H1 (cell line): ENCODE results near the gene CAMK2B. TPM values are rescaled to one million over a fixed set of nuclear protein-coding genes. Genes with fewer than 3 reads are reported as not detected.

Experiments used
- CTCF ChIA-PET: fragments of 300-600 bp; sonication (Branson Sonifier 250); formaldehyde crosslinking; loops from one replicate; lab custom pipeline; 2021; ENCODE audit not compliant: partially characterized antibody; lab: Charles Lee
- POLR2A ChIA-PET: fragments of 300-600 bp; sonication (Branson Sonifier 250); formaldehyde crosslinking; loops from one replicate; lab custom pipeline; 2021; ENCODE audit warnings: inconsistent platforms; ENCODE audit not compliant: partially characterized antibody; lab: Charles Lee
- DNase-seq, 2 experiments: peaks; one replicate each; pipeline versions ENCODE4 v3.0.0 to v3.0.0-alpha.2; 2010 to 2022; ENCODE audit warnings: low spot score in 2 of 2, low read depth in 1 of 2, mixed read lengths in 1 of 2
- FAIRE-seq: peaks from 2 replicates; lab custom pipeline; 2011; peaks lifted over from hg19 to GRCh38; lab: Jason Lieb, UNC
- H2AFZ ChIP-seq: 2 replicates; pipeline ENCODE4 v1.8.1; 2012; ENCODE audit warnings: low read length, inconsistent platforms
- H2AK5ac ChIP-seq: 2 replicates; pipeline ENCODE4 v1.6.1; 2013; ENCODE audit warnings: low read depth, low read length
- H2BK120ac ChIP-seq: replicated peaks from 2 replicates; pipeline ENCODE3; 2013; ENCODE audit warnings: low read depth, low read length, inconsistent platforms
- H2BK12ac ChIP-seq: 2 replicates; pipeline ENCODE4 v1.6.1; 2013; ENCODE audit warnings: low read depth, low read length
- H2BK15ac ChIP-seq: 2 replicates; pipeline ENCODE4 v1.6.1; 2013; ENCODE audit warnings: low read length
- H2BK20ac ChIP-seq: 2 replicates; pipeline ENCODE4 v1.6.1; 2013; ENCODE audit warnings: low read length
- H2BK5ac ChIP-seq: 2 replicates; pipeline ENCODE4 v1.6.1; 2013; ENCODE audit warnings: low read depth, low read length
- H3K14ac ChIP-seq: 2 replicates; pipeline ENCODE4 v1.6.1; 2013; ENCODE audit warnings: inconsistent platforms; ENCODE audit not compliant: insufficient read length
- H3K18ac ChIP-seq: 2 replicates; pipeline ENCODE4 v1.6.1; 2013; ENCODE audit warnings: low read length; ENCODE audit errors: extremely low read depth
- H3K23ac ChIP-seq: 2 replicates; pipeline ENCODE4 v1.6.1; 2013; ENCODE audit warnings: inconsistent platforms; ENCODE audit not compliant: insufficient read length
- H3K23me2 ChIP-seq: 2 replicates; pipeline ENCODE4 v1.6.1; 2013; ENCODE audit warnings: low read depth, low read length
- H3K27ac ChIP-seq: 2 replicates; pipeline ENCODE4 v1.6.1; 2011; ENCODE audit warnings: low read depth, low read length, inconsistent platforms
- H3K27me3 ChIP-seq, 4 experiments: replicated peaks in 1 of 4; 1 replicate in 1 of 4; 2 replicates in 3 of 4; pipeline versions ENCODE4 v1.6.1 to v1.8.1; 2011 to 2013; ENCODE audit warnings: low read length in 3 of 4, mild to moderate bottlenecking in 3 of 4, inconsistent platforms in 2 of 4, mixed read lengths in 2 of 4, moderate library complexity in 1 of 4; ENCODE audit not compliant: control insufficient read depth in 3 of 4, insufficient read depth in 3 of 4; ENCODE audit errors: extremely low read depth in 1 of 4
- H3K36me3 ChIP-seq, 4 experiments: 2 replicates each; pipeline versions ENCODE4 v1.6.1 to v1.8.1; 2011 to 2013; ENCODE audit warnings: mild to moderate bottlenecking in 4 of 4, low read length in 3 of 4, moderate library complexity in 2 of 4, control low read depth in 1 of 4, inconsistent platforms in 1 of 4; ENCODE audit not compliant: insufficient read depth in 4 of 4, control insufficient read depth in 2 of 4
- H3K4ac ChIP-seq: replicated peaks from 2 replicates; pipeline ENCODE3; 2013; ENCODE audit warnings: low read length, low read depth, mixed read lengths, inconsistent platforms; ENCODE audit not compliant: insufficient read length
- H3K4me1 ChIP-seq, 4 experiments: replicated peaks in 1 of 4; 1 replicate in 1 of 4; 2 replicates in 3 of 4; pipeline versions ENCODE4 v1.6.1 to v1.8.1; 2011 to 2013; ENCODE audit warnings: low read length in 3 of 4, inconsistent platforms in 2 of 4, mixed read lengths in 1 of 4; ENCODE audit not compliant: insufficient read depth in 4 of 4, control insufficient read depth in 3 of 4
- H3K4me2 ChIP-seq, 2 experiments: 2 replicates each; pipeline versions ENCODE4 v1.6.1 to v1.8.1; 2011 to 2013; ENCODE audit warnings: low read depth in 2 of 2, low read length in 2 of 2, control low read depth in 1 of 2, inconsistent platforms in 1 of 2, mild to moderate bottlenecking in 1 of 2; ENCODE audit not compliant: insufficient read depth in 1 of 2
- H3K4me3 ChIP-seq, 4 experiments: fragments of 200-600, 300-600 bp in 1 of 4; sonication (generic), shearing (Covaris generic), sonication (Bioruptor Twin) in 1 of 4; 2 replicates each; pipeline versions ENCODE4 v1.5.1 to v1.8.1; 2011 to 2016; ENCODE audit warnings: low read length in 4 of 4, low read depth in 3 of 4, control low read depth in 2 of 4, inconsistent platforms in 2 of 4, mild to moderate bottlenecking in 2 of 4, mixed read lengths in 1 of 4, moderate library complexity in 1 of 4; ENCODE audit not compliant: insufficient read depth in 2 of 4; ENCODE audit errors: extremely low read depth in 1 of 4
- H3K56ac ChIP-seq: replicated peaks from 2 replicates; pipeline ENCODE3; 2013; ENCODE audit warnings: low read depth, mild to moderate bottlenecking, mixed read lengths, low read length, inconsistent platforms; ENCODE audit not compliant: insufficient read length
- H3K79me1 ChIP-seq: 2 replicates; pipeline ENCODE4 v1.6.1; 2013; ENCODE audit warnings: low read depth, low read length, control low read depth
- H3K79me2 ChIP-seq, 2 experiments: 2 replicates each; pipeline versions ENCODE4 v1.6.1 to v1.8.1; 2012 to 2013; ENCODE audit warnings: low read length in 2 of 2, mild to moderate bottlenecking in 2 of 2, inconsistent platforms in 1 of 2; ENCODE audit not compliant: insufficient read depth in 2 of 2, control insufficient read depth in 1 of 2
- H3K9ac ChIP-seq, 4 experiments: replicated peaks in 1 of 4; 1 replicate in 1 of 4; 2 replicates in 3 of 4; pipeline versions ENCODE4 v1.6.1 to v1.8.1; 2011 to 2013; ENCODE audit warnings: low read depth in 3 of 4, low read length in 3 of 4, control low read depth in 2 of 4, mild to moderate bottlenecking in 2 of 4, moderate library complexity in 2 of 4, inconsistent platforms in 1 of 4; ENCODE audit errors: extremely low read depth in 1 of 4
- H3K9me3 ChIP-seq, 2 experiments: 2 replicates each; pipeline versions ENCODE4 v1.6.1 to v1.8.1; 2012 to 2013; ENCODE audit warnings: mild to moderate bottlenecking in 2 of 2, moderate library complexity in 2 of 2, control low read depth in 1 of 2, inconsistent platforms in 1 of 2, low read depth in 1 of 2, low read length in 1 of 2, mixed read lengths in 1 of 2; ENCODE audit not compliant: insufficient read depth in 2 of 2
- H4K20me1 ChIP-seq, 2 experiments: replicated peaks in 1 of 2; 2 replicates each; pipeline versions ENCODE3 to v1.8.1; 2011 to 2013; ENCODE audit warnings: inconsistent platforms in 2 of 2, low read length in 2 of 2, mild to moderate bottlenecking in 1 of 2; ENCODE audit not compliant: insufficient read depth in 2 of 2, control insufficient read depth in 1 of 2
- H4K5ac ChIP-seq: 2 replicates; pipeline ENCODE4 v1.6.1; 2013; ENCODE audit warnings: low read length, low read depth, mixed read lengths, inconsistent platforms; ENCODE audit not compliant: insufficient read length
- H4K8ac ChIP-seq: 2 replicates; pipeline ENCODE4 v1.8.0; 2013; ENCODE audit warnings: mild to moderate bottlenecking, moderate library complexity, low read length, inconsistent platforms; ENCODE audit not compliant: insufficient read depth; ENCODE audit errors: extremely low read depth
- H4K91ac ChIP-seq: replicated peaks from 2 replicates; pipeline ENCODE3; 2013; ENCODE audit warnings: low read length, mixed read lengths, inconsistent platforms; ENCODE audit not compliant: insufficient read length
- ASH2L ChIP-seq: fragments of 200-600, 300-600 bp; sonication (generic); IDR thresholded peaks from one replicate; pipeline ENCODE4 v1.7.1; 2017; ENCODE audit warnings: low read length
- BCL11A ChIP-seq, 2 experiments: IDR thresholded peaks; one replicate each; pipeline ENCODE4 v1.6.1; 2011; ENCODE audit warnings: low read depth in 2 of 2, low read length in 2 of 2, mild to moderate bottlenecking in 2 of 2
- BRCA1 ChIP-seq: IDR thresholded peaks from 2 replicates; pipeline ENCODE4 v1.6.1; 2012; ENCODE audit warnings: low read depth, low read length, improper control_type of control experiment
- CBX8 ChIP-seq: fragments of 300-800, 300-1000 bp; sonication (generic); IDR thresholded peaks from 2 replicates; pipeline ENCODE4 v1.7.1; 2016; ENCODE audit warnings: low read depth, low read length, borderline replicate concordance
- E2F6 ChIP-seq: IDR thresholded peaks from 2 replicates; pipeline ENCODE4 v1.6.1; 2012; ENCODE audit warnings: inconsistent platforms
- FOSL1 ChIP-seq: IDR thresholded peaks from 2 replicates; pipeline ENCODE4 v1.6.1; 2011; ENCODE audit warnings: mild to moderate bottlenecking, low read depth, low read length, moderate library complexity; ENCODE audit not compliant: insufficient read depth
- SAP30 ChIP-seq: fragments of 300-600 bp; sonication (generic); IDR thresholded peaks from 2 replicates; pipeline ENCODE4 v1.7.1; 2012; ENCODE audit warnings: low read length, moderate library complexity, mild to moderate bottlenecking, inconsistent platforms; ENCODE audit not compliant: insufficient read depth, insufficient replicate concordance
- SUZ12 ChIP-seq: fragments of 200-600 bp; sonication (generic); IDR thresholded peaks from 2 replicates; pipeline ENCODE4 v1.6.1; 2012; ENCODE audit warnings: mild to moderate bottlenecking, inconsistent platforms, low read length, moderate library complexity, mixed read lengths
- TAF7 ChIP-seq: optimal IDR thresholded peaks from 2 replicates; pipeline ENCODE3; 2011; ENCODE audit warnings: low read depth, mild to moderate bottlenecking, inconsistent platforms, low read length, moderate library complexity, borderline replicate concordance
- TBP ChIP-seq: IDR thresholded peaks from 2 replicates; pipeline ENCODE4 v1.6.1; 2011; ENCODE audit warnings: low read depth, low read length, improper control_type of control experiment
- WGBS, 2 experiments: shearing (Covaris generic) in 1 of 2; methylation state at CpG; one replicate each; pipeline versions ENCODE4 v1.1.6 to v1.1.7; 2013 to 2015; ENCODE audit warnings: low lambda C conversion rate in 2 of 2, mixed read lengths in 2 of 2, inconsistent platforms in 1 of 2, low coverage in 1 of 2, missing lambda C conversion rate in 1 of 2; ENCODE audit not compliant: insufficient replicate concordance in 2 of 2, insufficient coverage in 1 of 2, insufficient read length in 1 of 2; ENCODE audit errors: extremely low coverage in 1 of 2, missing lambda C conversion rate in 1 of 2; 5-methylcytosine and 5-hydroxymethylcytosine counted together
- polyA plus RNA-seq, 7 experiments: library from polyadenylated mRNA; depleted of rRNA in 3 of 7; stranded (reverse) in 5 of 7; unstranded in 2 of 7; fragments of >200 nt in 5 of 7; fragments of 200-250 nt in 2 of 7; gene quantifications; 1 replicate in 5 of 7; 2 replicates in 1 of 7; 4 replicates in 1 of 7; pipeline versions ENCODE4 v1.2.1 to v1.2.3, GENCODE V29; 2011 to 2013; ENCODE audit warnings: missing spikeins in 2 of 7, mixed read lengths in 2 of 7
- total RNA-seq: library from RNA; stranded (reverse); fragmentation: NEBNext Ultra II Directional; extraction: Animal tissue kit (Norgen Biotek cat#: 25700); gene quantifications from 2 replicates; pipeline ENCODE4 v1.2.1, GENCODE V29; 2021

The CAMK2B gene
- total and polyA plus RNA-seq, 2 of the 8 experiments (the other 6 are each of a cell fraction or from before 2014, with no cell fraction given), result 0.05 to 0.15 TPM

GRCh38 chr7:44346063-44346462, 20.7 kb upstream of the CAMK2B start:
- Histone ChIP-seq H3K36me3 (no peaks in the 10 kb centered on the region), H4K20me1 (no peaks in the 10 kb centered on the region), H4K8ac (no peak overlapping the region), H2AFZ (no peak overlapping the region), H2BK120ac (no peak overlapping the region), H4K5ac (no peak overlapping the region), H3K14ac (no peak overlapping the region), H2BK15ac (no peak overlapping the region), H3K18ac (no peak overlapping the region), H3K4me3 (no peak overlapping the region)
- DNase-seq, result no peak
- POLR2A ChIA-PET, result interaction anchor here (1.0 kb wide), 1 partner anchor 37 kb away, joined by 4 read pairs; no protein-coding TSS in a partner anchor
- TF ChIP-seq SAP30, result no peak
- TF ChIP-seq SUZ12, result no peak
- TF ChIP-seq ASH2L, result no peak
- TF ChIP-seq FOSL1, result no peak
- TF ChIP-seq TBP, result no peak
- TF ChIP-seq E2F6, result no peak
- no peak for TF ChIP-seq TAF7
- no peak for TF ChIP-seq CBX8
- TF ChIP-seq BRCA1, result no peak
- TF ChIP-seq BCL11A (IDR thresholded peaks at IDR 0.05; ENCODE audit: low read depth in 2 of 2, low read length in 2 of 2), result no peak
- TF ChIP-seq, all 59 proteins: peak for 0
- Histone ChIP-seq H3K9ac (no peak overlapping the region), H2BK12ac (no peak overlapping the region), H3K27me3 (no peaks in the 10 kb centered on the region), H3K9me3 (peaks cover 5 to 12% of the 10 kb centered on the region in 2 experiments; a peak in 2 of 4 replicates), H3K79me1 (no peaks in the 10 kb centered on the region), H3K79me2 (no peaks in the 10 kb centered on the region), H3K4me1 (0 out of 7 replicates have a peak, but pooled peaks cover 0 to 3% (median 0%) of the 10 kb centered on the region in 4 experiments), H4K91ac (no peak overlapping the region), H2BK20ac (no peak overlapping the region), H3K4me2 (no peak overlapping the region), H3K56ac (no peak overlapping the region), H3K23ac (no peak overlapping the region), H3K23me2 (no peaks in the 10 kb centered on the region), H3K27ac (no peak overlapping the region), H2BK5ac (no peak overlapping the region), H3K4ac (no peak overlapping the region), H2AK5ac (no peak overlapping the region)
- CTCF ChIA-PET, result interaction anchor here (1.2 to 1.3 kb wide), 3 partner anchors 16 to 124 kb away, joined by 3 to 4 read pairs (median 3); no protein-coding TSS in a partner anchor
- FAIRE-seq, result no peak
- 95% methylated on average over 2 of the region's 2 CpGs; no CpG with 5 or more reads in 1 of the 2 experiments for WGBS, 2 experiments
